ENCODE measurements around the gene MFN2. TPM values are rescaled to one million over a fixed set of nuclear protein-coding genes. Genes with fewer than 3 reads are reported as not detected.
A peak's percentile ranks its signal among the peaks of the same experiment; 100 is the strongest.

Gene MFN2
- total and polyA plus RNA-seq, 9 of the 15 experiments (the other 6 are each of a cell fraction or from before 2014, with no cell fraction given), result 10.5 to 158 (median 87.1) TPM

- TF ChIP-seq, protein P1, sequence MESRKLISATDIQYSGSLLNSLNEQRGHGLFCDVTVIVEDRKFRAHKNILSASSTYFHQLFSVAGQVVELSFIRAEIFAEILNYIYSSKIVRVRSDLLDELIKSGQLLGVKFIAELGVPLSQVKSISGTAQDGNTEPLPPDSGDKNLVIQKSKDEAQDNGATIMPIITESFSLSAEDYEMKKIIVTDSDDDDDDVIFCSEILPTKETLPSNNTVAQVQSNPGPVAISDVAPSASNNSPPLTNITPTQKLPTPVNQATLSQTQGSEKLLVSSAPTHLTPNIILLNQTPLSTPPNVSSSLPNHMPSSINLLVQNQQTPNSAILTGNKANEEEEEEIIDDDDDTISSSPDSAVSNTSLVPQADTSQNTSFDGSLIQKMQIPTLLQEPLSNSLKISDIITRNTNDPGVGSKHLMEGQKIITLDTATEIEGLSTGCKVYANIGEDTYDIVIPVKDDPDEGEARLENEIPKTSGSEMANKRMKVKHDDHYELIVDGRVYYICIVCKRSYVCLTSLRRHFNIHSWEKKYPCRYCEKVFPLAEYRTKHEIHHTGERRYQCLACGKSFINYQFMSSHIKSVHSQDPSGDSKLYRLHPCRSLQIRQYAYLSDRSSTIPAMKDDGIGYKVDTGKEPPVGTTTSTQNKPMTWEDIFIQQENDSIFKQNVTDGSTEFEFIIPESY (CRISPR knock-in tag; IDR thresholded peaks at IDR 0.05), result peak; percentile 58; the same call in 1 of the 2 replicates
- no peak for TF ChIP-seq GTF3C2 (IDR thresholded peaks at IDR 0.05; ENCODE audit: borderline replicate concordance, extremely low read depth, insufficient read length)
- peak; percentile 88 for TF ChIP-seq DIDO1 (tag; IDR thresholded peaks at IDR 0.05; ENCODE audit: low read depth)
- no peak; the same call in 1 of the 2 replicates for TF ChIP-seq ZBTB1 (CRISPR knock-in tag; IDR thresholded peaks at IDR 0.05; ENCODE audit: borderline replicate concordance, low read depth)
- TF ChIP-seq CBX2 (IDR thresholded peaks at IDR 0.05; ENCODE audit: insufficient read depth, low read length, poor library complexity, severe bottlenecking), result no peak
- TF ChIP-seq, protein P2, sequence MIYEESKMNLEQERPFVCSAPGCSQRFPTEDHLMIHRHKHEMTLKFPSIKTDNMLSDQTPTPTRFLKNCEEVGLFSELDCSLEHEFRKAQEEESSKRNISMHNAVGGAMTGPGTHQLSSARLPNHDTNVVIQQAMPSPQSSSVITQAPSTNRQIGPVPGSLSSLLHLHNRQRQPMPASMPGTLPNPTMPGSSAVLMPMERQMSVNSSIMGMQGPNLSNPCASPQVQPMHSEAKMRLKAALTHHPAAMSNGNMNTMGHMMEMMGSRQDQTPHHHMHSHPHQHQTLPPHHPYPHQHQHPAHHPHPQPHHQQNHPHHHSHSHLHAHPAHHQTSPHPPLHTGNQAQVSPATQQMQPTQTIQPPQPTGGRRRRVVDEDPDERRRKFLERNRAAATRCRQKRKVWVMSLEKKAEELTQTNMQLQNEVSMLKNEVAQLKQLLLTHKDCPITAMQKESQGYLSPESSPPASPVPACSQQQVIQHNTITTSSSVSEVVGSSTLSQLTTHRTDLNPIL (CRISPR knock-in tag; IDR thresholded peaks at IDR 0.05), result no peak
- TF ChIP-seq, protein P3, sequence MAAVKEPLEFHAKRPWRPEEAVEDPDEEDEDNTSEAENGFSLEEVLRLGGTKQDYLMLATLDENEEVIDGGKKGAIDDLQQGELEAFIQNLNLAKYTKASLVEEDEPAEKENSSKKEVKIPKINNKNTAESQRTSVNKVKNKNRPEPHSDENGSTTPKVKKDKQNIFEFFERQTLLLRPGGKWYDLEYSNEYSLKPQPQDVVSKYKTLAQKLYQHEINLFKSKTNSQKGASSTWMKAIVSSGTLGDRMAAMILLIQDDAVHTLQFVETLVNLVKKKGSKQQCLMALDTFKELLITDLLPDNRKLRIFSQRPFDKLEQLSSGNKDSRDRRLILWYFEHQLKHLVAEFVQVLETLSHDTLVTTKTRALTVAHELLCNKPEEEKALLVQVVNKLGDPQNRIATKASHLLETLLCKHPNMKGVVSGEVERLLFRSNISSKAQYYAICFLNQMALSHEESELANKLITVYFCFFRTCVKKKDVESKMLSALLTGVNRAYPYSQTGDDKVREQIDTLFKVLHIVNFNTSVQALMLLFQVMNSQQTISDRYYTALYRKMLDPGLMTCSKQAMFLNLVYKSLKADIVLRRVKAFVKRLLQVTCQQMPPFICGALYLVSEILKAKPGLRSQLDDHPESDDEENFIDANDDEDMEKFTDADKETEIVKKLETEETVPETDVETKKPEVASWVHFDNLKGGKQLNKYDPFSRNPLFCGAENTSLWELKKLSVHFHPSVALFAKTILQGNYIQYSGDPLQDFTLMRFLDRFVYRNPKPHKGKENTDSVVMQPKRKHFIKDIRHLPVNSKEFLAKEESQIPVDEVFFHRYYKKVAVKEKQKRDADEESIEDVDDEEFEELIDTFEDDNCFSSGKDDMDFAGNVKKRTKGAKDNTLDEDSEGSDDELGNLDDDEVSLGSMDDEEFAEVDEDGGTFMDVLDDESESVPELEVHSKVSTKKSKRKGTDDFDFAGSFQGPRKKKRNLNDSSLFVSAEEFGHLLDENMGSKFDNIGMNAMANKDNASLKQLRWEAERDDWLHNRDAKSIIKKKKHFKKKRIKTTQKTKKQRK (IDR thresholded peaks at IDR 0.05; ENCODE audit: borderline replicate concordance, low read depth, low read length), result no peak
- TF ChIP-seq ZNF644 (tag; IDR thresholded peaks at IDR 0.05; ENCODE audit: low read depth), result no peak; the same call in 1 of the 2 replicates
- TF ChIP-seq ZC3H11A (IDR thresholded peaks at IDR 0.05; ENCODE audit: low read depth, low read length), result no peak; the same call in 1 of the 2 replicates
- TF ChIP-seq ZNF311 (CRISPR knock-in tag; IDR thresholded peaks at IDR 0.05), result no peak
- peak; percentile 89 for TF ChIP-seq MBD2 (IDR thresholded peaks at IDR 0.05; ENCODE audit: borderline replicate concordance, low read depth)
- TF ChIP-seq ZNF77 (CRISPR knock-in tag; IDR thresholded peaks at IDR 0.05), result no peak
- TF ChIP-seq TCFL5 (CRISPR knock-in tag; conservative IDR thresholded peaks at IDR 0.05), result no peak
- TF ChIP-seq CBX3 (IDR thresholded peaks at IDR 0.05; ENCODE audit: borderline replicate concordance in 1 of 2, low read length in 2 of 2), result peak in 1 of 2 experiments; percentile 61; a peak in 2 of 3 replicates
Measured at GRCh38 chr1:11979851-11980675, at the start of gene MFN2 (continued).
